Pons (tissue), 1 donor: ENCODE measurements around the gene PEDS1.
"Not testable (repeated sequence)": the region's sequence is repeated elsewhere in the genome, so short reads cannot be mapped to it uniquely, and the experiment has no call there.

ENCODE experiments used
- DNase-seq: peaks from one replicate; pipeline ENCODE4 v3.0.0-alpha.2; 2016; ENCODE audit warnings: low spot score

PEDS1 gene

DNA sequence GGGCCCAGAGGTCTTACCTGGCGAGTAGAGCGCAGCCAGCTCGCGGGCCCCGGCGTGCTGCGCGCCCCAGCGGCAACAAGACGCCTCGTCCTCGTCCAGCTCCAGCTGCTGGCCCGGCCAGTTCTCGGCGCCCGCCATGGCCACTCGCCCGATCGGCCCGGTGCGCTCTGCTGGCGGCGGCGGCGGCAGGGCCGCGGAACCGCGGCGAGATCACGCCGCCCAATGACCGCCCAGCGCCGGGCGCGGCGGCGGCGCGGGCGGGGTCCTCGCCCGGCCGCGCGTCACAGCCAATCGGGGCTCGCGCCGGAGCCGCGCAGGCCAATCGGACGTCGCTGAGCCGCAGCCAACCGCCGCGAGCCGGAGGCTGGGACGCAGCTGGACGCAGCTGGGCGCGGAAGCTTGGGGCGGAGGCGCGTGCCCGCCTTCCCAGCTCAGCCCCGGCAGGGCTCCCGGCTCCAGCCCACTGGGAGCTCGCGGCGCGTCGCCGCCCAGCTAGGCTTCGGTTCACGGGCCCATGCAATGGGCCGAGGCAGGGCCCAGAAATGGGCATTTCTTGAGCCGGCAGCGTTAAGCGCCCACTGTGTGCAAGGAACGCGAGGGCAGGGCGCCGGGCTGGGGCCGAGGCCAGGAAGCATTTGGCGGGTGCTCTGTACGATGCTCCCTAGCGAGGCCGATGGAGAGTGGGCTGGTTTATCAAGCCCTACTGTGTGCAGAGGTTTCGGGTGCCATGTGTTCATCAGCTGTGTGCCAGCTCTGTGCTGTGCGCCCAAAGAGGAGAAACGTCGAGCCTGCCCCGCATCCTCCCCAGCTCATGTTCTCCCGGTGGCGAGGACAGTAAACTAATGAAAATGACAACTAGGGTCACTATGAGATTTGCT is at the start of gene PEDS1:
Gene PEDS1, minus strand, starts transcription at position 224 of the 878 bp plus-strand sequence. Its CDS starts 86 bp downstream, at position 138.
- DNase-seq, result peak; percentile 81

DNA sequence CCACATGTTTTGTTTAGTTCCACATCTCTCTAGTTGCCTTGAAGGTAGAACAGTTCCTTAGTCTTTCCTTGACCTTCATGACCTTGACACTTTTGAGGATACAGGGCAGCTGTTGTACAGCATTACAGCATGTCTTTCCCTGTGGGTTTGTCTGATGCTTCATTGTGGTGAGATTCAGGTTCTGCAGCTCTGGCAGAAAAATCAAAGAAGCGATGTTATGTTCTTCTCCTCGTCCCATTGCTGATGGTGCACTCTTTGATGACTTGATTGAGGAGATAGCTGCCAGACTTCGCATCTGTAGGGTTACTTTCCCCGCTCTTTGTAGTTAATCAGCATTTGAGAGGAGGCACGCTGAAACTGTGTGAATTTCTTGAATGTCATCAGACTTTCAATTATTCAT is 49.2 kb upstream of the PEDS1 start:
- DNase-seq, result no peak

GRCh38 chr20:50201710-50202109 is 48.2 kb upstream of the PEDS1 start:
- not testable (repeated sequence) for DNase-seq

GRCh38 chr20:50200482-50201104 is 47.1 kb upstream of the PEDS1 start:
- DNase-seq, result no peak

GRCh38 chr20:50199703-50200102 is 46.2 kb upstream of the PEDS1 start:
- no peak for DNase-seq

GRCh38 chr20:50198716-50199115 is 45.2 kb upstream of the PEDS1 start:
- DNase-seq, result no peak

- DNase-seq, result no peak
Observed at GRCh38 chr20:50198180-50198666, 44.7 kb upstream of the PEDS1 start.

GRCh38 chr20:50197463-50198179 is 44.1 kb upstream of the PEDS1 start:
- DNase-seq, result no peak

DNA sequence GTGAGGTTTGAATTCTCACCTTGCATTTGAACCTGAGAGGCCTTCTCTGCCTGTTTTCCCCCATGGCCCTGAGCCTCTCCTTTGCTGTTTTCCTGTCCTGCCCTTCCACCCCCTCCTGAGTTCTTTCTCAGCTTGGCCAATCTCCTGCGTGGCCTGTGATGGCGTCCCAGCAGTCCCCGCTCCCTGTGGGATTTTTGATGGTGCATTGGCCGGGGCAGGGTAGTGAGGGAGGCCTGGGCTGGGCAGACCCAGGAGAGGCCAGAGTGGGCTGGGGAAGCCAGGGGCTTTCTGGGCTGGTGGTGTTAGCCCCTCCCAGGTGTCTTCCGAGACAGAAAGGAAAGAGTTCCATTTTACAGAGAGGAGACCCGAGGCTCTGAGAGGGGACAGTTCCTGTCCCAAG is 43.4 kb upstream of the PEDS1 start:
- DNase-seq, result no peak

DNA sequence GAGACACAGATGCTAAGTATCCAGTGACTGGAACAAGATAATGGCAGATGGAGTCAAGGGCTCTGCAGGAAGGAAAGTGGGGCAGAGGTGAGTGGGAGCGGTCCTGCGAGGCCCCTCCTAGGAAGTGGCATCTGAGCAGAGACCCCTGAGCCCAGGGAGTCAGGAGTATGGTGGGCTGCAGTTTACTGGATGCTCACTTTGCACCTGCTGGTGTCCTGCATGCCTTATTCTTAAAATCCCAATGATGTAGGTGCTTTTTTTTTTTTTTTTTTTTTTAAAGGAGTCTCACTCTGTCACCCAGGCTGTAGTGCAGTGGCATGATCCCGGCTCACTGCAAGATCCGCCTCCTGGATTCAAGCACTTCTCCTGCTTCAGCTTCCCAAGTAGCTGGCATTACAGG is 42.7 kb upstream of the PEDS1 start:
- no peak for DNase-seq

DNA sequence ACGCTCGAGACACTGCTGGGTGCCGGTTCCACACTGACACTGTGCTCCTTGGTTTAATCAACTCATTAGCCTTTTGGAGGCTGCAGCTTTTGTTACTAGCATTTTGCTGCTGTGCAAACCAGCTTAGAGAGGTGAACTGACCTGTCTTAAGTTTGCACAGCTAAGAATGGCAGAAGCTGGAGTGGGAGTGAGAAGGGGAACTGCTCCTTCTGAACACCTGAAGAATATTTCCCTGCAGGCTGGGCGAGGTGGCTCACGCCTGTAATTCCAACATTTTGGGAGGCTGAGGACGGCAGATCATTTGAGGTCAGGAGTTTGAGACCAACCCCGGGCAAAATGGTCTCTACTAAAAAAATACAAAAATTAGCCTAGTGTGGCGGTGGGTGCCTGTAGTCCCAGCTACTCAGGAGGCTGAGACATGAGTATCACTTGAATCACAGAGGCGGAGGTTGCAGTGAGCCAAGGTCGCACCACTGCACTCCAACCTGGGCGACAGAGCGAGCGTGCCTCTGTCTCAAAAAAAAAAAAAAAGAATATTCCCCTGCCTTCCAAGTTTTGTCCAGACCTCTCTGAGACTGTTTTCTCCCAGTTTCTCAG is 42.1 kb upstream of the PEDS1 start:
- DNase-seq, result no peak

DNA sequence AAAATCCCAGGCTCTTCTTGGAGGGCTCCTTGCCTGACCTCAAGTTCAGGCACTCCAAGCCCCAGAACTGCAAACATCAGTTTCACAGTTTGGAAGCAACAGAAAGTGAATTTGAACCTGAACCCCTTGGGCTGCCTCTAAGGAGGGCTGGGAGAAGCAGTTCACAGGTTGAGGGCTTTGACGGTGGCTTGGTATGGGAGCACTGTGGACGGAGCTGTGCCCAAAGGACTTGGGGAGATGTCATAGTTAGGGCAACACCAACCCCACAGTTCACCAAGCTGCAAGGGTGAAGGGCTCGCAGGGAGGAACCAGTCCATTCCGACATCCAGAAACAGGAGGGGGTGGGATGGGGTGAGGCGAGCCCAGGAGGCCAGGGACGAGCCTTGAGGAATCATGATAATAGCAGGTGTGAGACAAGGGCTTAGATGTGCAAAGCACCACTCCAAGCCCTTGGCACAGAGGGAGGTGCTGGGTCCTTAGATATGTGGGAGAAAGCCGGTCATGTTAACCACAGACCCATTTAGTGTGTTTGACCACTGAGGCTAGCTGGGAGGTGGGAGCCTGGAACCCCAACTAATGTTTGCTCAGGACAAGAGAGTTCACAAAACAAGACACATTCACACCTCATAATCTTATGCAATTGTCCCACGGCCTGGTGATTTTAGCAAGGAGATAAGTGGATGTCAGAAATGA is 41.5 kb upstream of the PEDS1 start:
- DNase-seq, result no peak

DNA sequence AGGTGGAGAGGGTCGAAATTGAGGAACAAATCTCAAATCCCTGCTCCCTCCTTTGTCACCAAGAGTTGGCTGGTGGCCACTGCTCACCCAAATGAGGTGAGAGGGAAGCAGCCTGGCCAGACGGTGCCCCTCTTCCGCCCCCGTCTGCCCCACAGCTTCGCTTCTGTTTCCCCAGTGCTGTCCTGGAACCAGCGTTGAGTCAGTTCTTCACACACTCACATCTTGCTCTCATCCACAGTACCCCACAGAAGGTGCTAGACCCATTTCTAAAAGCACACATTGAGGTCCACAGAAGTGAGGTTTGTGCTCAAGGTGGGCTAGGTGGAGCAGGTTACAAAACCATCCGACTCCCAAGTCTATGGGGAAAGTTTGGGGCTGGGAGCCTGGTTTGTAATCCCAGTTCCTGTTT is 40.9 kb upstream of the PEDS1 start:
- no peak for DNase-seq

- no peak for DNase-seq
Observed at GRCh38 chr20:50193836-50194421, 40.4 kb upstream of the PEDS1 start.

DNA sequence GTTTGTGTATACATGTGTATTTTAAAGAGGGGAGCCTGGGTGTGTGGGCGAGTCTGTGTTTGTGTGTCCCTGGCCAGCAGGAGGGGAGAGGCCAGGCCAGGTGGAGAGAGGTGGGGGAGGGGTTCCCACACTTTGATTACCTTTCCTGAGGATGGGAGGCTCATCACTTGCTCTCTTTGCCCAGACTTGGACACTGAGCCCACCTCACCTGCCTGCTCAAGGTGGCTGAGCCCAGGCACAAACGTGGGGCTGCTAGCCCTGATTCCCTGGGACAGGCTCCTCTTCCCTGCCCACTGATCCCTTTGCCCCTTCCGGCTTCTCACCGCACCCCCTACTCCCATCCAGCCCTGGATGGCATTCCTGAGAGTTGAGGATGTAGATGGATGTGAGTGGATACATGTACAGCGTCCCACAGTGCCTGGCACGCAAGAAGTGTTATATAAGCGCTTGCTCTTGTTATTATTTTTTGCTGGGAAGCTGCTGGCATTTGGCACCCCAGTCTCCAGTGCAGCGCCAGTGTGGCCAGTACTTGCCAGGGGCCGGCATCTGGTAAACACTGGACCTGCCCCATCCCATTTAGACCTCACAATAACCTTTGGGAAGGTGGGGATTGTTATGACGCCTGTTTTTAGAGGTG is 39.8 kb upstream of the PEDS1 start:
- no peak for DNase-seq

DNA sequence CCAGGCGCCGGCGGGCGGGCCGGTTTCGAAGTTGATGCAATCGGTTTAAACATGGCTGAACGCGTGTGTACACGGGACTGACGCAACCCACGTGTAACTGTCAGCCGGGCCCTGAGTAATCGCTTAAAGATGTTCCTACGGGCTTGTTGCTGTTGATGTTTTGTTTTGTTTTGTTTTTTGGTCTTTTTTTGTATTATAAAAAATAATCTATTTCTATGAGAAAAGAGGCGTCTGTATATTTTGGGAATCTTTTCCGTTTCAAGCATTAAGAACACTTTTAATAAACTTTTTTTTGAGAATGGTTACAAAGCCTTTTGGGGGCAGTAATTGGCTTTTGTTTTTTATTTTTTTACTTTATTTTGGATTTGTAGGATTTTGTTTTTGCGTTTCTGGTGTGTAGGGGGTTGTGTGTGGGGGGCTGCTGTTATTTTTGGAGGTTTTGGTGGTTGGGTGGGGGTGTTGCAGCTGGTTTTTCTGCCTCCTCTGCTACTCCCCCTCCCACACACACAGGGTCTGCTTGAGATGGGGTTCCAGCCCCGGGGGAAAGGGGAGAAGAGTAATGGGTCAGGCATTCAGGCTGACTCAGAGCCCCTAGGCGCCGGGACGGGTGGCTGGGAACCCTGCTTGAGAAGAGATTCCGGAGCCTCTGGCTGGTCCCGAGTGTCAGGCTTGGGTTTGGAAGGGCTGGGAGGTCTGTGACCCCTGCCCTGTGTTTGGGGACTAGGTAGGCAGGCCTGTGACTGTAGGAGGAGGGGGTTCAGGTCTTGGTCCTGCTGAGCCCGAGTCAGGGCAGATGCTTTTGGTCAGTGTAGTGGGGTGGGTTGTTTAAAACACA is 39.1 kb upstream of the PEDS1 start:
- DNase-seq, result no peak

- DNase-seq, result no peak
Observed at GRCh38 chr20:50191544-50192363, 38.2 kb upstream of the PEDS1 start.

DNA sequence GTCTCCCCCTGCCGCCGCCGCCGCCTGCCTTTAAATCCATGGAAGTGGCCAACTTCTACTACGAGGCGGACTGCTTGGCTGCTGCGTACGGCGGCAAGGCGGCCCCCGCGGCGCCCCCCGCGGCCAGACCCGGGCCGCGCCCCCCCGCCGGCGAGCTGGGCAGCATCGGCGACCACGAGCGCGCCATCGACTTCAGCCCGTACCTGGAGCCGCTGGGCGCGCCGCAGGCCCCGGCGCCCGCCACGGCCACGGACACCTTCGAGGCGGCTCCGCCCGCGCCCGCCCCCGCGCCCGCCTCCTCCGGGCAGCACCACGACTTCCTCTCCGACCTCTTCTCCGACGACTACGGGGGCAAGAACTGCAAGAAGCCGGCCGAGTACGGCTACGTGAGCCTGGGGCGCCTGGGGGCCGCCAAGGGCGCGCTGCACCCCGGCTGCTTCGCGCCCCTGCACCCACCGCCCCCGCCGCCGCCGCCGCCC is 37.6 kb upstream of the PEDS1 start:
- DNase-seq, result no peak
